ENCODE measurements around the gene SUGP1.

DNA sequence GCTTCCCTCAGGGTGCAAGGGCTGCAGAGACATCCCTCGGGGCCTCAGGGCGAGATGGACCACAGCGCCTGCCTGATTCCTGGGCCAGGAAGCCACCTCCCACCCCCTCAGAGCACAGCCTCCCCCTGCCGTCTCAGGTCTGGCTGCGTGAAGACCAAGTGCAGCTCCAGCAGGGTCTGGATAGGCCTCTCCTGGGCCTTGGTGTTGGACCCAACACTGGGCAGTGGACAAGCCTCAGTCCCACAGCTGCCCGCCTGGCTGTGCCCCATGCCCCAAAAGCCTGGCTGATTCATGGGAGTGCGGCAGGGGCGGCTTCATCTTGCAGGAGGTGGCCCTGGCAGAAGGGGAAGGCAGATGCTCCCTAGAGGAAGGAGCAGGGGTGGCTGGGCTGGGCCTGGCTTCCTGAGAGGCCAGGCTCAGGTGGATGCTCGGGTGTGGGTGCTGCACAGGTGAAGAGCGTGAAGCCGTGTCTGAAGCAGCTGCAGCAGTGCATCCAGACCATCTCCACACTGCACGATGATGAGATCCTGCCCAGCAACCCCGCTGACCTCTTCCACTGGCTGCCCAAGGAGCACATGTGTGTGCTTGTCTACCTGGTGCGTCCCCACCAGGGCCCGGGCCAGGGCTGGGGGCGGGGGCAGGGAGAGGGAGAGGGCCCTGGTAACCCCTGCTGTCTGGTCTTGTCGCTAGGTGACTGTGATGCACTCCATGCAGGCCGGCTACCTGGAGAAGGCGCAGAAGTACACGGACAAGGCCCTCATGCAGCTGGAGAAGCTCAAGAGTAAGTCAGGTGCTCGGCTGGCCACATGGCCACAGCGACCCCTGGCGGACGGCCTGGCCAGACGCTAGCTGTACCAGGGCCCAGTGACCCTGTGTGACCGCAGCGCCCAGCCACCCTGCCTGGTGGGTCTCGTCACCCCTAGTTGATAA is 22.0 kb upstream of the SUGP1 start:
- TF ChIP-seq, protein P1, sequence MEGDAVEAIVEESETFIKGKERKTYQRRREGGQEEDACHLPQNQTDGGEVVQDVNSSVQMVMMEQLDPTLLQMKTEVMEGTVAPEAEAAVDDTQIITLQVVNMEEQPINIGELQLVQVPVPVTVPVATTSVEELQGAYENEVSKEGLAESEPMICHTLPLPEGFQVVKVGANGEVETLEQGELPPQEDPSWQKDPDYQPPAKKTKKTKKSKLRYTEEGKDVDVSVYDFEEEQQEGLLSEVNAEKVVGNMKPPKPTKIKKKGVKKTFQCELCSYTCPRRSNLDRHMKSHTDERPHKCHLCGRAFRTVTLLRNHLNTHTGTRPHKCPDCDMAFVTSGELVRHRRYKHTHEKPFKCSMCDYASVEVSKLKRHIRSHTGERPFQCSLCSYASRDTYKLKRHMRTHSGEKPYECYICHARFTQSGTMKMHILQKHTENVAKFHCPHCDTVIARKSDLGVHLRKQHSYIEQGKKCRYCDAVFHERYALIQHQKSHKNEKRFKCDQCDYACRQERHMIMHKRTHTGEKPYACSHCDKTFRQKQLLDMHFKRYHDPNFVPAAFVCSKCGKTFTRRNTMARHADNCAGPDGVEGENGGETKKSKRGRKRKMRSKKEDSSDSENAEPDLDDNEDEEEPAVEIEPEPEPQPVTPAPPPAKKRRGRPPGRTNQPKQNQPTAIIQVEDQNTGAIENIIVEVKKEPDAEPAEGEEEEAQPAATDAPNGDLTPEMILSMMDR (IDR thresholded peaks at IDR 0.05; ENCODE audit: borderline replicate concordance, extremely low read depth, low read length, poor library complexity, severe bottlenecking) = peak; percentile 44
- TF ChIP-seq EZH2 (IDR thresholded peaks at IDR 0.05; ENCODE audit: borderline replicate concordance, low read depth, low read length, severe bottlenecking) = no peak

Measured in DND-41 (cell line).